Natural killer cell (primary cell): ENCODE data around the gene DDA1. TPM values are rescaled to one million over a fixed set of nuclear protein-coding genes. Genes with fewer than 3 reads are reported as not detected.

ENCODE experiments used
- ATAC-seq, 3 donors: fragments of 150-1000 bp in 2 of 3; fragments of 200-7000 bp in 1 of 3; cut with Tn5 transposase; 1 replicate in 1 of 3; 2 replicates in 2 of 3; pipeline ENCODE4 v1.10.0; 2021; ENCODE audit warnings: mild to moderate bottlenecking in 2 of 3, moderate library complexity in 2 of 3
- DNase-seq, 2 donors: peaks; one replicate each; pipeline versions ENCODE4 v3.0.0 to v3.0.0-alpha.2; 2013 to 2021; ENCODE audit warnings: mixed read lengths in 1 of 2
- H3K27ac ChIP-seq: one replicate; pipeline ENCODE4 v1.5.1; 2013; ENCODE audit warnings: mild to moderate bottlenecking, low read length
- H3K27me3 ChIP-seq: one replicate; pipeline ENCODE4 v1.6.1; 2013; ENCODE audit warnings: low read length; ENCODE audit not compliant: control insufficient read depth, insufficient read depth
- H3K36me3 ChIP-seq: one replicate; pipeline ENCODE4 v1.6.1; 2013; ENCODE audit warnings: low read length; ENCODE audit not compliant: control insufficient read depth, insufficient read depth
- H3K4me1 ChIP-seq: one replicate; pipeline ENCODE4 v1.6.1; 2013; ENCODE audit warnings: low read length; ENCODE audit not compliant: control insufficient read depth, insufficient read depth
- H3K4me3 ChIP-seq: one replicate; pipeline ENCODE4 v1.5.1; 2013; ENCODE audit warnings: low read length
- H3K9me3 ChIP-seq: one replicate; pipeline ENCODE4 v1.6.1; 2013; ENCODE audit warnings: low read length; ENCODE audit not compliant: control insufficient read depth, insufficient read depth
- H3K27ac Mint-ChIP-seq, 2 donors: one replicate each; pipeline ENCODE4 v1.8.0; 2022; ENCODE audit warnings: mild to moderate bottlenecking in 2 of 2, mixed read lengths in 2 of 2, moderate library complexity in 1 of 2
- H3K27me3 Mint-ChIP-seq, 2 donors: one replicate each; pipeline ENCODE4 v1.8.0; 2022; ENCODE audit warnings: low read depth in 2 of 2, mixed read lengths in 2 of 2
- H3K36me3 Mint-ChIP-seq: one replicate; pipeline ENCODE4 v1.8.0; 2022; ENCODE audit warnings: mixed read lengths
- H3K4me1 Mint-ChIP-seq, 2 donors: one replicate each; pipeline ENCODE4 v1.8.0; 2022; ENCODE audit warnings: mixed read lengths in 2 of 2
- H3K4me3 Mint-ChIP-seq: one replicate; pipeline ENCODE4 v1.8.0; 2022; ENCODE audit warnings: mild to moderate bottlenecking, moderate library complexity, mixed read lengths
- H3K9me3 Mint-ChIP-seq, 2 donors: one replicate each; pipeline ENCODE4 v1.8.0; 2022; ENCODE audit warnings: mixed read lengths in 2 of 2
- CTCF ChIP-seq: fragments of 200-600 bp; IDR thresholded peaks from one replicate; pipeline ENCODE4 v1.8.0; 2022; ENCODE audit warnings: antibody characterized with exemption
- WGBS: methylation state at CpG from one replicate; pipeline ENCODE4 v1.1.7; 2013; ENCODE audit warnings: missing lambda C conversion rate; ENCODE audit not compliant: insufficient coverage; 5-methylcytosine and 5-hydroxymethylcytosine counted together
- intact Hi-C: fragments of 100-400 bp; cut with micrococcal nuclease; formaldehyde crosslinking; loops from one replicate; pipeline ENCODE4 v1.14.2; 2022
- total RNA-seq, 4 donors: library from RNA; stranded (reverse); fragments of 120-200 nt in 1 of 4; gene quantifications; one replicate each; pipeline versions ENCODE4 v1.2.3 to v1.2.4, GENCODE V29; 2013 to 2022

DDA1 gene
- total RNA-seq, 3 donors from 2014 or later (not counting 1 experiment from before 2014, with no cell fraction given) = 32.2 to 42.5 (median 37.7) TPM

- 94% methylated on average over 8 of the region's 8 CpGs for WGBS
- no peak for DNase-seq
- Histone ChIP-seq H3K4me3 (no peak overlapping the region), H3K4me1 (peaks cover 46% of the 10 kb centered on the region), H3K27me3 (no peaks in the 10 kb centered on the region), H3K36me3 (no peaks in the 10 kb centered on the region), H3K9me3 (no peaks in the 10 kb centered on the region), H3K27ac (no peak overlapping the region)
- H3K36me3 Mint-ChIP-seq = no peaks in the 10 kb centered on the region
- peaks cover 21 to 46% of the 10 kb centered on the region in 2 donors for H3K4me1 Mint-ChIP-seq
- no peak for ATAC-seq
- no peaks in the 10 kb centered on the region for H3K9me3 Mint-ChIP-seq
- no peak for TF ChIP-seq CTCF
- no peak overlapping the region for H3K27ac Mint-ChIP-seq
- H3K4me3 Mint-ChIP-seq = no peak overlapping the region
- no peaks in the 10 kb centered on the region for H3K27me3 Mint-ChIP-seq
- intact Hi-C loops = loop anchor here (10.0 kb wide), 1 partner anchor 72 kb away; the partner anchor contains the start of gene BST2
These were observed 23.0 kb downstream of the DDA1 start for GRCh38 chr19:17332360-17332676.

- DNase-seq (peak in 1 of 2 donors; percentile 54), ATAC-seq (no peak)
- H3K27me3 Mint-ChIP-seq = no peaks in the 10 kb centered on the region
- H3K27me3 ChIP-seq = no peaks in the 10 kb centered on the region
- no peak overlapping the region for H3K4me3 ChIP-seq
- peak overlapping the region; percentile 68 for H3K4me3 Mint-ChIP-seq
- H3K4me1 Mint-ChIP-seq = peaks cover 25 to 53% of the 10 kb centered on the region in 2 donors
- intact Hi-C loops = loop anchor here (10.0 kb wide), 1 partner anchor 72 kb away; the partner anchor contains the start of gene BST2
- H3K4me1 ChIP-seq = peaks cover 51% of the 10 kb centered on the region
- no peaks in the 10 kb centered on the region for H3K9me3 Mint-ChIP-seq
- no peaks in the 10 kb centered on the region for H3K36me3 Mint-ChIP-seq
- H3K36me3 ChIP-seq = no peaks in the 10 kb centered on the region
- no peaks in the 10 kb centered on the region for H3K9me3 ChIP-seq
- no peak for TF ChIP-seq CTCF
- WGBS = 97% methylated on average over 45 of the region's 45 CpGs
- H3K27ac Mint-ChIP-seq = no peak overlapping the region
- no peak overlapping the region for H3K27ac ChIP-seq
These were observed 23.6 kb downstream of the DDA1 start for GRCh38 chr19:17332677-17333581.

- TF ChIP-seq CTCF = no peak
- H3K4me3 Mint-ChIP-seq = peak overlapping the region; percentile 79
- H3K27me3 Mint-ChIP-seq = no peaks in the 10 kb centered on the region
- Histone ChIP-seq H3K4me3 (peak overlapping the region; percentile 45), H3K27ac (no peak overlapping the region), H3K36me3 (no peaks in the 10 kb centered on the region), H3K4me1 (peaks cover 54% of the 10 kb centered on the region), H3K9me3 (no peaks in the 10 kb centered on the region), H3K27me3 (no peaks in the 10 kb centered on the region)
- H3K27ac Mint-ChIP-seq = peak overlapping the region in 1 of 2 donors; percentile 88
- H3K4me1 Mint-ChIP-seq = peaks cover 25 to 57% of the 10 kb centered on the region in 2 donors
- intact Hi-C loops = loop anchor here (10.0 kb wide), 1 partner anchor 71 kb away; the partner anchor contains the start of gene BST2
- no peaks in the 10 kb centered on the region for H3K9me3 Mint-ChIP-seq
- WGBS = 38% methylated on average over 52 of the region's 52 CpGs
- peak in 1 of 3 donors; percentile 27 for ATAC-seq
- H3K36me3 Mint-ChIP-seq = no peaks in the 10 kb centered on the region
- peak; percentile 50 to 81 for DNase-seq
These were observed 24.4 kb downstream of the DDA1 start for GRCh38 chr19:17333611-17334413.
